BLaER1 treated with 17β-estradiol and CSF1 and Interleukin-3, amounts not matched to agents 10 nM and 100 nM (cell line): ENCODE data around the gene SARNP.

Experiments
- H3K27ac ChIP-seq, 11 experiments: shearing (Covaris generic); formaldehyde crosslinking; 2 replicates each; pipeline ENCODE4 v1.8.1; 2022
- H3K27me3 ChIP-seq, 11 experiments: shearing (Covaris generic); formaldehyde crosslinking; 2 replicates each; pipeline ENCODE4 v1.8.1; 2022
- H3K36me3 ChIP-seq, 11 experiments: shearing (Covaris generic); formaldehyde crosslinking; 2 replicates each; pipeline ENCODE4 v1.8.1; 2022
- H3K4me1 ChIP-seq, 10 experiments: shearing (Covaris generic); formaldehyde crosslinking; 2 replicates each; pipeline ENCODE4 v1.8.1; 2022
- H3K4me2 ChIP-seq, 11 experiments: shearing (Covaris generic); formaldehyde crosslinking; 2 replicates each; pipeline ENCODE4 v1.8.1; 2022
- H3K4me3 ChIP-seq, 10 experiments: shearing (Covaris generic); formaldehyde crosslinking; 2 replicates each; pipeline ENCODE4 v1.8.1; 2022
- H3K9ac ChIP-seq, 11 experiments: shearing (Covaris generic); formaldehyde crosslinking; 2 replicates each; pipeline ENCODE4 v1.8.1; 2022
- H3K9me3 ChIP-seq, 11 experiments: shearing (Covaris generic); formaldehyde crosslinking; replicated peaks in 1 of 11; 2 replicates each; pipeline ENCODE4 v1.8.1; 2022
- H4K20me1 ChIP-seq, 11 experiments: shearing (Covaris generic); formaldehyde crosslinking; 2 replicates each; pipeline ENCODE4 v1.8.1; 2022
- Cebpa-rat ChIP-seq, 11 experiments: shearing (Covaris generic); IDR thresholded peaks; 2 replicates each; pipeline ENCODE4 v1.8.1; 2022

SARNP gene

GRCh38 chr12:55719371-55719770 is 98.2 kb downstream of the SARNP start:
- Histone ChIP-seq H3K27ac (peak overlapping the region in 6 of 11 experiments; percentile 45 to 94 (median 82); a peak in 10 of 22 replicates), H3K9me3 (no peaks in the 10 kb centered on the region), H3K4me1 (peaks cover 60 to 89% (median 88%) of the 10 kb centered on the region in 10 experiments), H4K20me1 (peaks cover 0 to 69% (median 9%) of the 10 kb centered on the region in 11 experiments; a peak in 14 of 22 replicates), H3K9ac (peak overlapping the region in 3 of 11 experiments; percentile 55 to 64 (median 63); a peak in 3 of 22 replicates), H3K4me2 (peak overlapping the region; percentile 12 to 98 (median 94); a peak in 18 of 22 replicates), H3K36me3 (peaks cover 8 to 40% (median 26%) of the 10 kb centered on the region in 11 experiments; a peak in 20 of 22 replicates), H3K4me3 (no peak overlapping the region), H3K27me3 (no peaks in the 10 kb centered on the region)
- TF ChIP-seq Cebpa-rat (IDR thresholded peaks at IDR 0.05) = no peak

DNA sequence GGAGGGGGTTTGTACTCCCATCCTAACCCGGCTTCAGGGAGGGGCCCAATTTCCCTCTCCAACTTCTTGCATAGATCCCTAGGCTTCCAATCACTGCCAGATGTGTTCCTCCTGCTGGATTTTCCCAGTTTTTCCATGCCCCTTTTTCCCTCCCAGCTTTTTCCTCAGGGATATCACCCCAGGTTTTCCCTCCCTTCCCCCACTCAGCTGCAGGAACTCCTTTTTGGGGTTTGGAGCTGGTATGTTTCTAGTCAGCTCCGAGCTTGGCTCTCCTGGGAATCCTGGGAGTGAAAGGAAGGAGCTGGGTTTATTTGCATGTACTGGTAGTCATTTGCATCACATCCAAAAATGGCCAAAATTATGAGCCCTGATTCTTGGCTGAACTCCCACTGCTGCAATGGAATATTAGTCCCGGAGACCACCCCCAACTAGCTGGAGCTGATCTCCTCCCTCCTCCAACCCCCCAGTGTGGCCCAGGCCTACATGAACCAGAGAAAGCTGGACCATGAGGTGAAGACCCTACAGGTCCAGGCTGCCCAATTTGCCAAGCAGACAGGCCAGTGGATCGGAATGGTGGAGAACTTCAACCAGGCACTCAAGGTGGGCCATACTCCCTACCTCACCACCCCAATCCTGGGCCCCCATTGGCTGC is 98.8 kb downstream of the SARNP start:
- Histone ChIP-seq H3K4me3 (no peak overlapping the region), H3K9ac (peak overlapping the region in 3 of 11 experiments; percentile 15 to 63 (median 55); a peak in 3 of 22 replicates), H3K9me3 (no peaks in the 10 kb centered on the region), H3K36me3 (peaks cover 2 to 34% (median 20%) of the 10 kb centered on the region in 11 experiments; a peak in 19 of 22 replicates), H3K27me3 (no peaks in the 10 kb centered on the region), H4K20me1 (peaks cover 0 to 63% (median 2%) of the 10 kb centered on the region in 11 experiments; a peak in 14 of 22 replicates), H3K4me1 (peaks cover 53 to 83% (median 82%) of the 10 kb centered on the region in 10 experiments), H3K4me2 (peak overlapping the region; percentile 81 to 98 (median 94)), H3K27ac (peak overlapping the region in 5 of 11 experiments; percentile 3 to 94 (median 88); a peak in 6 of 22 replicates)
- no peak for TF ChIP-seq Cebpa-rat (IDR thresholded peaks at IDR 0.05)

- Histone ChIP-seq H3K27me3 (no peaks in the 10 kb centered on the region), H3K4me2 (peak overlapping the region; percentile 81 to 98 (median 94)), H3K4me3 (peak overlapping the region in 4 of 10 experiments; percentile 79 to 86 (median 84); a peak in 6 of 20 replicates), H3K36me3 (peaks cover 0 to 27% (median 17%) of the 10 kb centered on the region in 11 experiments; a peak in 16 of 22 replicates), H3K9ac (peak overlapping the region in 8 of 11 experiments; percentile 27 to 91 (median 88); a peak in 7 of 22 replicates), H3K4me1 (peaks cover 46 to 76% (median 75%) of the 10 kb centered on the region in 10 experiments), H4K20me1 (peaks cover 0 to 55% (median 0%) of the 10 kb centered on the region in 11 experiments; a peak in 6 of 22 replicates), H3K27ac (peak overlapping the region in 8 of 11 experiments; percentile 3 to 94 (median 90); a peak in 12 of 22 replicates), H3K9me3 (no peaks in the 10 kb centered on the region)
- TF ChIP-seq Cebpa-rat (IDR thresholded peaks at IDR 0.05) = no peak
Measured at GRCh38 chr12:55718015-55718414, 99.5 kb downstream of the SARNP start.

GRCh38 chr12:55717011-55718007 is 100.2 kb downstream of the SARNP start:
- Histone ChIP-seq H3K4me1 (peaks cover 41 to 69% (median 68%) of the 10 kb centered on the region in 10 experiments), H4K20me1 (peaks cover 0 to 48% (median 0%) of the 10 kb centered on the region in 11 experiments; a peak in 5 of 22 replicates), H3K9me3 (no peaks in the 10 kb centered on the region), H3K4me2 (peak overlapping the region; percentile 81 to 98 (median 94)), H3K36me3 (peaks cover 0 to 21% (median 15%) of the 10 kb centered on the region in 11 experiments; a peak in 15 of 22 replicates), H3K27me3 (peaks cover 0 to 6% (median 0%) of the 10 kb centered on the region in 11 experiments; a peak in 4 of 22 replicates), H3K4me3 (peak overlapping the region; percentile 61 to 90 (median 78)), H3K27ac (peak overlapping the region in 9 of 11 experiments; percentile 87 to 94 (median 90); a peak in 18 of 22 replicates), H3K9ac (peak overlapping the region; percentile 27 to 91 (median 88); a peak in 21 of 22 replicates)
- TF ChIP-seq Cebpa-rat (IDR thresholded peaks at IDR 0.05) = no peak

DNA sequence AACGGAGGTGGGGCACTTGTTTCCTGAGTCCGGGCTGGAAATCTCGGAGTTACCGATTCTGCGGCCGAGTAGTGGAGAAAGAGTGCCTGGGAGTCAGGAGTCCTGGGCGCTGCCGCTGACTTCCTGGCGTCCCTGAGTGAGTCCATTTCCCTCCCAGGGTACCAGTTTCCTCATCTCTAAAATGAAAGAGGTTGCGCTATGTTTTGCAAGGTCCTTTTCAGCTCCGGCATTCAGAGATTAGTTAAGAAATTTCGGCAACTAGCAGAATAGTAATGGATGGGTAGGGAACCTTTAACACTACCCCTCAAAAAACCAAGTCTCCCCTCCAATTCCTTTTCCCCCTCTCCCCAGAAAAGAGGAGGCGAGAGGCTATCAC is 101.0 kb downstream of the SARNP start:
- TF ChIP-seq Cebpa-rat (IDR thresholded peaks at IDR 0.05) = peak in 1 of 11 experiments; percentile 59; a peak in 2 of 22 replicates
- H4K20me1 ChIP-seq = peaks cover 0 to 44% (median 0%) of the 10 kb centered on the region in 11 experiments; a peak in 5 of 22 replicates
- peak overlapping the region; percentile 81 to 98 (median 94) for H3K4me2 ChIP-seq
- H3K36me3 ChIP-seq = peaks cover 0 to 20% (median 15%) of the 10 kb centered on the region in 11 experiments; a peak in 15 of 22 replicates
- H3K27me3 ChIP-seq = peaks cover 0 to 14% (median 0%) of the 10 kb centered on the region in 11 experiments; a peak in 4 of 22 replicates
- H3K27ac ChIP-seq = peak overlapping the region; percentile 83 to 94 (median 89); a peak in 21 of 22 replicates
- H3K4me3 ChIP-seq = peak overlapping the region; percentile 61 to 90 (median 78)
- peaks cover 41 to 62% (median 61%) of the 10 kb centered on the region in 10 experiments for H3K4me1 ChIP-seq
- peak overlapping the region; percentile 82 to 91 (median 88) for H3K9ac ChIP-seq
- no peaks in the 10 kb centered on the region for H3K9me3 ChIP-seq

GRCh38 chr12:55715833-55716581 is 101.5 kb downstream of the SARNP start, which contains the start of gene BLOC1S1:
Gene BLOC1S1, plus strand, starts transcription at chr12:55716046. Its CDS starts 6 bp downstream, at chr12:55716052.
- H3K27ac ChIP-seq = peak within 1 kb of the TSS; percentile 83 to 94 (median 89)
- peaks cover 0 to 20% (median 15%) of the 10 kb centered on the region in 11 experiments; a peak in 15 of 22 replicates for H3K36me3 ChIP-seq
- peak within 1 kb of the TSS; percentile 82 to 91 (median 88) for H3K9ac ChIP-seq
- peaks cover 0 to 38% (median 0%) of the 10 kb centered on the region in 11 experiments; a peak in 5 of 22 replicates for H4K20me1 ChIP-seq
- H3K4me1 ChIP-seq = peaks cover 41 to 56% (median 55%) of the 10 kb centered on the region in 10 experiments
- no peaks in the 10 kb centered on the region for H3K9me3 ChIP-seq
- peak within 1 kb of the TSS; percentile 81 to 98 (median 94) for H3K4me2 ChIP-seq
- no peak for TF ChIP-seq Cebpa-rat (IDR thresholded peaks at IDR 0.05)
- H3K27me3 ChIP-seq = peaks cover 0 to 16% (median 0%) of the 10 kb centered on the region in 11 experiments; a peak in 4 of 22 replicates
- H3K4me3 ChIP-seq = peak within 1 kb of the TSS; percentile 61 to 90 (median 78)

DNA sequence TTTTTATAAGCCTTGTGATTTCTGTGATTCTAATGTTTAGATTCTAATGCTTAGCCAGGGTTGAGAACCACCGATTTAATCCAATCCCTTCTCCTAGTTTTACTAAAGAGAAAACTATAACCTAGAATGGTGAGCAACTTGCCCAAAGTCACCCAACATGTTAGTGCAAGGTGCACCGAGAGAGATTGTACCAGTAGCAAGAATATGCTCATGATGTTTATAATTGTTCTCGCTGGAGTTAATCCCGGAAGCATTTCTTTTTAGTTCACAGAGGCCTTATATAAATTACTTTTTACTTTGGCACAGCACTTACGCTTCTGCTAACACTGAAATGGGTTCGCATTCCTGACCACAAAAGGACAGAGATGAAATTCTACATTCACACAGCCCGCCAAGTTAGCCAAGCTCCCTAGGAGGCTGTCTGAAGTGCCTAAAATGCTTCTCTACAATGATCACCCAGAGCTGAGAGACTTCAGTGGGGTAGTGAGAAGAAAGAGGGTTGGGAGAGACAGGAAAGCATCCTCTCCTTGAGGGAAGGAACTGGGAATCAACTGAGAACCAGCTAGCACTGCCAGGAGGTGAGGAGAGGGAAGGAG is 102.3 kb downstream of the SARNP start:
- Histone ChIP-seq H3K9ac (peak overlapping the region; percentile 82 to 91 (median 88); a peak in 18 of 22 replicates), H3K27ac (peak overlapping the region; percentile 83 to 94 (median 89); a peak in 20 of 22 replicates), H3K9me3 (no peaks in the 10 kb centered on the region), H3K4me2 (peak overlapping the region; percentile 81 to 98 (median 94)), H3K36me3 (peaks cover 0 to 18% (median 15%) of the 10 kb centered on the region in 11 experiments; a peak in 15 of 22 replicates), H3K4me3 (peak overlapping the region; percentile 61 to 90 (median 78); a peak in 18 of 20 replicates), H3K27me3 (peaks cover 0 to 24% (median 0%) of the 10 kb centered on the region in 11 experiments; a peak in 5 of 22 replicates), H3K4me1 (peaks cover 41 to 49% (median 47%) of the 10 kb centered on the region in 10 experiments), H4K20me1 (peaks cover 0 to 35% (median 0%) of the 10 kb centered on the region in 11 experiments; a peak in 4 of 22 replicates)
- TF ChIP-seq Cebpa-rat (IDR thresholded peaks at IDR 0.05) = no peak
